WTC11 (cell line): ENCODE results near the gene ARSA. TPM values are rescaled to one million over a fixed set of nuclear protein-coding genes. Genes with fewer than 3 reads are reported as not detected.

Source experiments
- ATAC-seq: fragments of 200-7000 bp; cut with Tn5 transposase; 2 replicates; pipeline ENCODE4 v1.10.0; 2021; ENCODE audit warnings: mild to moderate bottlenecking, moderate library complexity
- CTCF ChIA-PET: fragments of 300-600 bp; sonication (Branson Sonifier 250); formaldehyde crosslinking; loops from one replicate; lab custom pipeline; 2021; ENCODE audit warnings: antibody characterized with exemption; lab: Charles Lee
- POLR2A ChIA-PET: fragments of 350-600 bp; sonication (Branson Sonifier 250); formaldehyde crosslinking; loops from one replicate; lab custom pipeline; 2021; ENCODE audit warnings: antibody characterized with exemption; lab: Charles Lee
- DNase-seq: peaks from one replicate; pipeline ENCODE4 v3.0.0; 2021; ENCODE audit warnings: low spot score
- H3K27ac Mint-ChIP-seq: 2 replicates; pipeline ENCODE4 v1.8.0; 2021; ENCODE audit warnings: mixed read lengths
- H3K27me3 Mint-ChIP-seq: 2 replicates; pipeline ENCODE4 v1.8.0; 2021; ENCODE audit warnings: low read depth, mild to moderate bottlenecking, moderate library complexity, mixed read lengths
- H3K36me3 Mint-ChIP-seq: 2 replicates; pipeline ENCODE4 v1.8.0; 2021; ENCODE audit warnings: mixed read lengths
- H3K4me1 Mint-ChIP-seq: 2 replicates; pipeline ENCODE4 v1.8.0; 2022; ENCODE audit warnings: mixed read lengths
- H3K4me3 Mint-ChIP-seq: 2 replicates; pipeline ENCODE4 v1.8.0; 2021; ENCODE audit warnings: mild to moderate bottlenecking, moderate library complexity, mixed read lengths
- H3K9me3 Mint-ChIP-seq: 2 replicates; pipeline ENCODE4 v1.8.0; 2021; ENCODE audit warnings: mixed read lengths
- ATF1 ChIP-seq: sonication (generic); formaldehyde crosslinking; IDR thresholded peaks from 2 replicates; pipeline ENCODE4 v1.8.1; 2023; ENCODE audit warnings: mild to moderate bottlenecking, moderate library complexity, missing genetic modification reagents
- CBFB ChIP-seq: sonication (generic); formaldehyde crosslinking; IDR thresholded peaks from 2 replicates; pipeline ENCODE4 v1.8.1; 2022; ENCODE audit warnings: mild to moderate bottlenecking, low read depth, missing genetic modification reagents
- CREB1 ChIP-seq: sonication (generic); formaldehyde crosslinking; IDR thresholded peaks from 2 replicates; pipeline ENCODE4 v1.8.0; 2023; ENCODE audit warnings: mild to moderate bottlenecking, missing genetic modification reagents
- ESRRA ChIP-seq: sonication (generic); formaldehyde crosslinking; IDR thresholded peaks from 2 replicates; pipeline ENCODE4 v1.8.1; 2022; ENCODE audit warnings: mild to moderate bottlenecking, missing genetic modification reagents, borderline replicate concordance
- FOXJ3 ChIP-seq: sonication (generic); formaldehyde crosslinking; IDR thresholded peaks from 2 replicates; pipeline ENCODE4 v1.9.0; 2021; ENCODE audit warnings: missing genetic modification reagents, mild to moderate bottlenecking, borderline replicate concordance
- FOXP1 ChIP-seq: sonication (generic); formaldehyde crosslinking; IDR thresholded peaks from 2 replicates; pipeline ENCODE4 v1.8.0; 2022; ENCODE audit warnings: missing genetic modification reagents, mild to moderate bottlenecking, moderate library complexity, borderline replicate concordance
- GABPB1 ChIP-seq: sonication (generic); formaldehyde crosslinking; IDR thresholded peaks from 2 replicates; pipeline ENCODE4 v1.8.1; 2023; ENCODE audit warnings: mild to moderate bottlenecking, missing genetic modification reagents
- HMGA2 ChIP-seq: fragments of 250-450 bp; sonication (Bioruptor Pico); IDR thresholded peaks from 2 replicates; pipeline ENCODE4 v1.4.0; 2021; ENCODE audit warnings: mild to moderate bottlenecking, moderate library complexity
- JUN ChIP-seq: sonication (generic); formaldehyde crosslinking; IDR thresholded peaks from 2 replicates; pipeline ENCODE4 v1.8.0; 2023; ENCODE audit warnings: mild to moderate bottlenecking, missing genetic modification reagents
- KAT7 ChIP-seq: sonication (generic); formaldehyde crosslinking; IDR thresholded peaks from 2 replicates; pipeline ENCODE4 v1.8.1; 2023; ENCODE audit warnings: missing genetic modification reagents, mild to moderate bottlenecking, borderline replicate concordance
- NR1H2 ChIP-seq: sonication (generic); formaldehyde crosslinking; IDR thresholded peaks from 2 replicates; pipeline ENCODE4 v1.9.0; 2021; ENCODE audit warnings: mild to moderate bottlenecking, moderate library complexity, missing genetic modification reagents
- SMAD3 ChIP-seq: sonication (generic); formaldehyde crosslinking; IDR thresholded peaks from 2 replicates; pipeline ENCODE4 v1.8.0; 2022; ENCODE audit warnings: missing genetic modification reagents, mild to moderate bottlenecking, borderline replicate concordance
- TCF7 ChIP-seq: sonication (generic); formaldehyde crosslinking; IDR thresholded peaks from 2 replicates; pipeline ENCODE4 v1.8.0; 2022; ENCODE audit warnings: mild to moderate bottlenecking, low read depth, missing genetic modification reagents, moderate library complexity
- TEAD1 ChIP-seq: sonication (generic); formaldehyde crosslinking; IDR thresholded peaks from 2 replicates; pipeline ENCODE4 v1.8.0; 2022; ENCODE audit warnings: mild to moderate bottlenecking, missing genetic modification reagents
- ZNF232 ChIP-seq: sonication (generic); formaldehyde crosslinking; IDR thresholded peaks from 2 replicates; pipeline ENCODE4 v1.8.0; 2022; ENCODE audit warnings: mild to moderate bottlenecking, missing genetic modification reagents
- total RNA-seq: library from RNA; stranded (reverse); gene quantifications from 3 replicates; pipeline ENCODE4 v1.2.3, GENCODE V29; 2021
- TF ChIP-seq, protein P1 (sequence below): sonication (generic); formaldehyde crosslinking; IDR thresholded peaks from 2 replicates; pipeline ENCODE4 v1.8.1; 2022; ENCODE audit warnings: missing genetic modification reagents, borderline replicate concordance
- TF ChIP-seq, protein P2 (sequence below): sonication (generic); formaldehyde crosslinking; IDR thresholded peaks from 2 replicates; pipeline ENCODE4 v1.8.1; 2023; ENCODE audit warnings: mild to moderate bottlenecking, missing genetic modification reagents
- TF ChIP-seq, protein P3 (sequence below): sonication (generic); formaldehyde crosslinking; IDR thresholded peaks from 2 replicates; pipeline ENCODE4 v1.8.1; 2023; ENCODE audit warnings: mild to moderate bottlenecking, missing genetic modification reagents, moderate library complexity
- TF ChIP-seq, protein P4 (sequence below): sonication (generic); formaldehyde crosslinking; IDR thresholded peaks from 2 replicates; pipeline ENCODE4 v1.8.0; 2022; ENCODE audit warnings: mild to moderate bottlenecking, missing genetic modification reagents
- TF ChIP-seq, protein P5 (sequence below): fragments of 250-450 bp; sonication (Bioruptor Pico); IDR thresholded peaks from 2 replicates; pipeline ENCODE4 v2.1.2; 2022; ENCODE audit warnings: mild to moderate bottlenecking, moderate library complexity
- TF ChIP-seq, protein P6 (sequence below): sonication (generic); formaldehyde crosslinking; IDR thresholded peaks from 2 replicates; pipeline ENCODE4 v1.8.1; 2022; ENCODE audit warnings: low read depth, mild to moderate bottlenecking, moderate library complexity, missing genetic modification reagents, borderline replicate concordance

The ARSA gene
- total RNA-seq, 1 experiment from 2014 or later, result 18.8 TPM

DNA sequence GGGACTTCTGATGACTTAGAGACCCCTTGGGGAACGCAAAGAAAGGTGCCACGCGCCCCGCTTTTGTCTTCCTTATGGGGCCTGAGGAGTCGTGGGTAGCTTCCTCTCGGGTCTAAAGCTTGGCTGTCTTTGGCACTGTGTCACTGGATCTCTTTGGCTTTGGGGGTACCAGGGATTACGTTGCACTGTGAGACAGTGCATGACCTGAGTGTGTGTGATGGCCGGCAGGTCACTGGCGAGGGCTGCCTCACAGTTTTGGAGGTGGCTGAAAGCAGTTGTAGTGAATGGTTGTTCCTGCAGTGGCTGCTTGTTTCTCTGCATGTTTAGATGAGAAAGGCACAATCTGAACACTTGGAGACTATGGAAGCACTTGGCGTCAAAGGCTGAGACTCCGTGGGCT lies 5.8 kb upstream of the ARSA start:
- Mint-ChIP-seq H3K4me1 (peaks cover 2% of the 10 kb centered on the region), H3K36me3 (no peaks in the 10 kb centered on the region), H3K27ac (no peak overlapping the region), H3K4me3 (no peak overlapping the region), H3K27me3 (peaks cover 18% of the 10 kb centered on the region), H3K9me3 (0 out of 2 replicates have a peak, but pooled peaks cover 3% of the 10 kb centered on the region)
- ATAC-seq (no peak), DNase-seq (no peak)
- CTCF ChIA-PET, result interaction anchor here (0.6 to 1.1 kb wide), 2 partner anchors 8 to 688 kb away, joined by 3 to 7 read pairs; no protein-coding TSS in a partner anchor
- no peak for TF ChIP-seq HMGA2 (CRISPR knock-in tag)
- TF ChIP-seq, protein P1, sequence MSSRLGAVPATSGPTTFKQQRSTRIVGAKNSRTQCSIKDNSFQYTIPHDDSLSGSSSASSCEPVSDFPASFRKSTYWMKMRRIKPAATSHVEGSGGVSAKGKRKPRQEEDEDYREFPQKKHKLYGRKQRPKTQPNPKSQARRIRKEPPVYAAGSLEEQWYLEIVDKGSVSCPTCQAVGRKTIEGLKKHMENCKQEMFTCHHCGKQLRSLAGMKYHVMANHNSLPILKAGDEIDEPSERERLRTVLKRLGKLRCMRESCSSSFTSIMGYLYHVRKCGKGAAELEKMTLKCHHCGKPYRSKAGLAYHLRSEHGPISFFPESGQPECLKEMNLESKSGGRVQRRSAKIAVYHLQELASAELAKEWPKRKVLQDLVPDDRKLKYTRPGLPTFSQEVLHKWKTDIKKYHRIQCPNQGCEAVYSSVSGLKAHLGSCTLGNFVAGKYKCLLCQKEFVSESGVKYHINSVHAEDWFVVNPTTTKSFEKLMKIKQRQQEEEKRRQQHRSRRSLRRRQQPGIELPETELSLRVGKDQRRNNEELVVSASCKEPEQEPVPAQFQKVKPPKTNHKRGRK, result no peak
- TF ChIP-seq, protein P2, sequence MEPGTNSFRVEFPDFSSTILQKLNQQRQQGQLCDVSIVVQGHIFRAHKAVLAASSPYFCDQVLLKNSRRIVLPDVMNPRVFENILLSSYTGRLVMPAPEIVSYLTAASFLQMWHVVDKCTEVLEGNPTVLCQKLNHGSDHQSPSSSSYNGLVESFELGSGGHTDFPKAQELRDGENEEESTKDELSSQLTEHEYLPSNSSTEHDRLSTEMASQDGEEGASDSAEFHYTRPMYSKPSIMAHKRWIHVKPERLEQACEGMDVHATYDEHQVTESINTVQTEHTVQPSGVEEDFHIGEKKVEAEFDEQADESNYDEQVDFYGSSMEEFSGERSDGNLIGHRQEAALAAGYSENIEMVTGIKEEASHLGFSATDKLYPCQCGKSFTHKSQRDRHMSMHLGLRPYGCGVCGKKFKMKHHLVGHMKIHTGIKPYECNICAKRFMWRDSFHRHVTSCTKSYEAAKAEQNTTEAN, result no peak
- TF ChIP-seq KAT7 (CRISPR knock-in tag), result no peak
- TF ChIP-seq, protein P3, sequence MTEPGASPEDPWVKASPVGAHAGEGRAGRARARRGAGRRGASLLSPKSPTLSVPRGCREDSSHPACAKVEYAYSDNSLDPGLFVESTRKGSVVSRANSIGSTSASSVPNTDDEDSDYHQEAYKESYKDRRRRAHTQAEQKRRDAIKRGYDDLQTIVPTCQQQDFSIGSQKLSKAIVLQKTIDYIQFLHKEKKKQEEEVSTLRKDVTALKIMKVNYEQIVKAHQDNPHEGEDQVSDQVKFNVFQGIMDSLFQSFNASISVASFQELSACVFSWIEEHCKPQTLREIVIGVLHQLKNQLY, result no peak
- no peak for TF ChIP-seq NR1H2
- no peak for TF ChIP-seq FOXJ3 (CRISPR knock-in tag)
- TF ChIP-seq CREB1 (CRISPR knock-in tag), result no peak
- no peak for TF ChIP-seq TCF7 (CRISPR knock-in tag)
- POLR2A ChIA-PET, result no interaction called here

DNA sequence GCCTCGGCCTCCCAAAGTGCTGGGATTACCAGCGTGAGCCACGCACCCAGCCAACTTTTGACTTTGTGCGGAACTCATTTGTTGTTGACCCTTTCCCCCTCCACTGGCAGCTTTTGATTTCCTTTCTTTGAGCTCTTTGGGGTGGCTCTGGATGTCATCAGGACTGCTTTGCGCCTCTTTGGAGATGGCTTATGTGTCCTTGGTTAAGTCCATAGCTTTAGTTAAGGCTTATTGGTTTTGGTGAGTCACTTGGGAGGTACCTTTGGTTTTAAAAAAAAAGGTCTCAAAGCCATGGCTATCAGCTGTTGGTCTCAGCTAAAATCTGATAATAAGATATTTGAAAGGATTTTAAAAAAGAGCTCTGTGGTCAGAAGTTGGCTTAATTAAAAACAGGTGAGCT lies 5.1 kb upstream of the ARSA start:
- H3K36me3 Mint-ChIP-seq, result no peaks in the 10 kb centered on the region
- ATAC-seq, result no peak
- peaks cover 24% of the 10 kb centered on the region for H3K27me3 Mint-ChIP-seq
- H3K4me3 Mint-ChIP-seq, result no peak overlapping the region
- 0 out of 2 replicates have a peak, but pooled peaks cover 3% of the 10 kb centered on the region for H3K9me3 Mint-ChIP-seq
- peaks cover 7% of the 10 kb centered on the region for H3K4me1 Mint-ChIP-seq
- ChIA-PET CTCF (interaction anchor here (0.6 to 1.1 kb wide), 4 partner anchors 9 to 688 kb away, joined by 3 to 7 read pairs (median 3); no protein-coding TSS in a partner anchor), POLR2A (no interaction called here)
- no peak overlapping the region for H3K27ac Mint-ChIP-seq
- no peak for TF ChIP-seq FOXP1 (CRISPR knock-in tag)
- TF ChIP-seq ATF1 (CRISPR knock-in tag), result no peak
- TF ChIP-seq ZNF232 (CRISPR knock-in tag), result no peak
- TF ChIP-seq TEAD1 (CRISPR knock-in tag), result no peak
- TF ChIP-seq ESRRA, result no peak
- TF ChIP-seq CBFB, result no peak
- TF ChIP-seq, protein P4, sequence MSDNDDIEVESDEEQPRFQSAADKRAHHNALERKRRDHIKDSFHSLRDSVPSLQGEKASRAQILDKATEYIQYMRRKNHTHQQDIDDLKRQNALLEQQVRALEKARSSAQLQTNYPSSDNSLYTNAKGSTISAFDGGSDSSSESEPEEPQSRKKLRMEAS (CRISPR knock-in tag), result no peak
- TF ChIP-seq, protein P5, sequence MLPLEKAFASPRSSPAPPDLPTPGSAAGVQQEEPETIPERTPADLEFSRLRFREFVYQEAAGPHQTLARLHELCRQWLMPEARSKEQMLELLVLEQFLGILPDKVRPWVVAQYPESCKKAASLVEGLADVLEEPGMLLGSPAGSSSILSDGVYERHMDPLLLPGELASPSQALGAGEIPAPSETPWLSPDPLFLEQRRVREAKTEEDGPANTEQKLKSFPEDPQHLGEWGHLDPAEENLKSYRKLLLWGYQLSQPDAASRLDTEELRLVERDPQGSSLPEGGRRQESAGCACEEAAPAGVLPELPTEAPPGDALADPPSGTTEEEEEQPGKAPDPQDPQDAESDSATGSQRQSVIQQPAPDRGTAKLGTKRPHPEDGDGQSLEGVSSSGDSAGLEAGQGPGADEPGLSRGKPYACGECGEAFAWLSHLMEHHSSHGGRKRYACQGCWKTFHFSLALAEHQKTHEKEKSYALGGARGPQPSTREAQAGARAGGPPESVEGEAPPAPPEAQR (CRISPR knock-in tag), result no peak
- TF ChIP-seq GABPB1 (CRISPR knock-in tag), result no peak
- TF ChIP-seq JUN (CRISPR knock-in tag), result no peak
- TF ChIP-seq, protein P6, sequence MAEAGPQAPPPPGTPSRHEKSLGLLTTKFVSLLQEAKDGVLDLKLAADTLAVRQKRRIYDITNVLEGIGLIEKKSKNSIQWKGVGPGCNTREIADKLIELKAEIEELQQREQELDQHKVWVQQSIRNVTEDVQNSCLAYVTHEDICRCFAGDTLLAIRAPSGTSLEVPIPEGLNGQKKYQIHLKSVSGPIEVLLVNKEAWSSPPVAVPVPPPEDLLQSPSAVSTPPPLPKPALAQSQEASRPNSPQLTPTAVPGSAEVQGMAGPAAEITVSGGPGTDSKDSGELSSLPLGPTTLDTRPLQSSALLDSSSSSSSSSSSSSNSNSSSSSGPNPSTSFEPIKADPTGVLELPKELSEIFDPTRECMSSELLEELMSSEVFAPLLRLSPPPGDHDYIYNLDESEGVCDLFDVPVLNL, result no peak
- no peak for TF ChIP-seq SMAD3
- no peak for DNase-seq
